HL-60 (cell line): Measurements from ENCODE around the gene CCR1.

Source experiments
- GABPA ChIP-seq: IDR thresholded peaks from 2 replicates; pipeline ENCODE4 v1.6.1; 2012; ENCODE audit warnings: low read depth
- TF ChIP-seq, protein P1 (sequence below): IDR thresholded peaks from one replicate; pipeline ENCODE4 v1.5.1; 2011; ENCODE audit warnings: low read length, control low read depth, inconsistent platforms; ENCODE audit not compliant: insufficient read depth

GRCh38 chr3:46200211-46200610 is 7.9 kb downstream of the CCR1 start:
- TF ChIP-seq, protein P1, sequence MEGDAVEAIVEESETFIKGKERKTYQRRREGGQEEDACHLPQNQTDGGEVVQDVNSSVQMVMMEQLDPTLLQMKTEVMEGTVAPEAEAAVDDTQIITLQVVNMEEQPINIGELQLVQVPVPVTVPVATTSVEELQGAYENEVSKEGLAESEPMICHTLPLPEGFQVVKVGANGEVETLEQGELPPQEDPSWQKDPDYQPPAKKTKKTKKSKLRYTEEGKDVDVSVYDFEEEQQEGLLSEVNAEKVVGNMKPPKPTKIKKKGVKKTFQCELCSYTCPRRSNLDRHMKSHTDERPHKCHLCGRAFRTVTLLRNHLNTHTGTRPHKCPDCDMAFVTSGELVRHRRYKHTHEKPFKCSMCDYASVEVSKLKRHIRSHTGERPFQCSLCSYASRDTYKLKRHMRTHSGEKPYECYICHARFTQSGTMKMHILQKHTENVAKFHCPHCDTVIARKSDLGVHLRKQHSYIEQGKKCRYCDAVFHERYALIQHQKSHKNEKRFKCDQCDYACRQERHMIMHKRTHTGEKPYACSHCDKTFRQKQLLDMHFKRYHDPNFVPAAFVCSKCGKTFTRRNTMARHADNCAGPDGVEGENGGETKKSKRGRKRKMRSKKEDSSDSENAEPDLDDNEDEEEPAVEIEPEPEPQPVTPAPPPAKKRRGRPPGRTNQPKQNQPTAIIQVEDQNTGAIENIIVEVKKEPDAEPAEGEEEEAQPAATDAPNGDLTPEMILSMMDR = no peak
- no peak for TF ChIP-seq GABPA
